Transverse colon (tissue), 4 donors: ENCODE measurements around the gene MTR. TPM values are rescaled to one million over a fixed set of nuclear protein-coding genes. Genes with fewer than 3 reads are reported as not detected.

Experiments
- DNase-seq: peaks from one replicate; pipeline ENCODE4 v3.0.0-alpha.2; 2019
- H3K27ac ChIP-seq, 4 donors: fragments of 200-600 bp; sonication (generic); 2 replicates each; pipeline ENCODE4 v1.5.1; 2016 to 2018; ENCODE audit warnings: inconsistent platforms in 4 of 4
- H3K27me3 ChIP-seq: fragments of 200-600 bp; sonication (generic); 2 replicates; pipeline ENCODE4 v1.5.1; 2017; ENCODE audit warnings: inconsistent platforms
- H3K36me3 ChIP-seq, 4 donors: fragments of 200-600 bp; sonication (generic); 2 replicates each; pipeline ENCODE4 v1.5.1; 2017 to 2019; ENCODE audit warnings: inconsistent platforms in 4 of 4
- H3K4me1 ChIP-seq, 4 donors: fragments of 200-600 bp; sonication (generic); 2 replicates each; pipeline ENCODE4 v1.5.1; 2017 to 2020; ENCODE audit warnings: inconsistent platforms in 4 of 4
- H3K4me3 ChIP-seq, 4 donors: fragments of 200-600 bp; sonication (generic); 1 replicate in 1 of 4; 2 replicates in 3 of 4; pipeline versions ENCODE4 v1.5.1 to v1.6.1; 2017 to 2019; ENCODE audit warnings: inconsistent platforms in 4 of 4
- H3K9me3 ChIP-seq, 2 donors: fragments of 200-600 bp; sonication (generic); 2 replicates each; pipeline ENCODE4 v1.5.1; 2017 to 2019; ENCODE audit warnings: inconsistent platforms in 2 of 2
- EP300 ChIP-seq: sonication (generic); formaldehyde crosslinking; IDR thresholded peaks from one replicate; pipeline ENCODE4 v1.6.1; 2017; ENCODE audit warnings: antibody characterized with exemption, low read depth
- POLR2A ChIP-seq: fragments of 450-650 bp; IDR thresholded peaks from one replicate; pipeline ENCODE4 v1.6.1; 2016; ENCODE audit warnings: antibody characterized with exemption, mild to moderate bottlenecking, moderate library complexity
- POLR2AphosphoS5 ChIP-seq, 3 donors: sonication (generic); formaldehyde crosslinking; IDR thresholded peaks; one replicate each; pipeline ENCODE4 v1.6.1; 2016; ENCODE audit warnings: antibody characterized with exemption in 3 of 3
- WGBS, 2 donors: methylation state at CpG; one replicate each; pipeline ENCODE4 v1.1.5; 2018; ENCODE audit warnings: low coverage in 1 of 2; 5-methylcytosine and 5-hydroxymethylcytosine counted together
- in situ Hi-C, 4 donors: fragments of 200-750 bp; cut with MboI; loops; one replicate each; pipeline versions ENCODE4 v1.15.0 to v1.15.1; 2017; ENCODE audit warnings: low sequenced_read_pairs in 3 of 4, low pct_ligation_motif_present in 1 of 4, low pct_unique_long_range_greater_than_20kb in 1 of 4
- intact Hi-C: fragments of 100-400 bp; cut with DNase I; formaldehyde crosslinking; loops from one replicate; pipeline ENCODE4 v1.15.1; 2023; ENCODE audit warnings: low total_unique reads
- total RNA-seq, 4 donors: library from RNA; depleted of rRNA; stranded (reverse); fragments of >200 nt; gene quantifications; one replicate each; pipeline ENCODE4 v1.1.0, GENCODE V29; 2016
- TF ChIP-seq, protein P1 (sequence below), 5 experiments: fragments of 200-600 bp in 3 of 5; fragments of 450-650 bp in 2 of 5; sonication (generic) in 3 of 5; IDR thresholded peaks; 1 replicate in 2 of 5; 2 replicates in 3 of 5; pipeline ENCODE4 v1.5.1; 2016 to 2017; ENCODE audit warnings: antibody characterized with exemption in 5 of 5, inconsistent platforms in 3 of 5, mild to moderate bottlenecking in 2 of 5, moderate library complexity in 1 of 5

Gene MTR
- total RNA-seq, 4 donors from 2014 or later: 10.1 to 18.4 (median 12.6) TPM

DNA sequence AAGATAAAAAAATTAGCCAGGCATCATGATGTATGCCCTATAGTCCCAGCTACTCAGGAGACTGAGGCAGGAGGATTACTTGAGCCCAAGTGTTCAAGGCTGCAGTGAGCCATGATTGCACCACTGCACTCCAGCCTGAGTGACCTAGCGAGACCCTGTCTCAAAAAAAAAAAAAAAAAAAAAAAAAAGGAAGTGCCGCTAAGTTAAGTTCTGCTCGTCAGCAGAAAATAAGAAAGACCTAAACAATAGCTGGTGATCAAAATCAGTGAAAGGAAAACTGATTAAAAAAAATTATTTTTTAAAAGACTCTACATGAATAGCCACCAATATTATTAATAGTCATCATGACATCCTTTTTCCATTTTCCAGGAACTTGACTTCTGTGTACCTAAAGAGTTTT is 44.2 kb upstream of the MTR start:
- no peak for TF ChIP-seq POLR2AphosphoS5 (IDR thresholded peaks at IDR 0.05)
- no peak for TF ChIP-seq EP300
- TF ChIP-seq, protein P1, sequence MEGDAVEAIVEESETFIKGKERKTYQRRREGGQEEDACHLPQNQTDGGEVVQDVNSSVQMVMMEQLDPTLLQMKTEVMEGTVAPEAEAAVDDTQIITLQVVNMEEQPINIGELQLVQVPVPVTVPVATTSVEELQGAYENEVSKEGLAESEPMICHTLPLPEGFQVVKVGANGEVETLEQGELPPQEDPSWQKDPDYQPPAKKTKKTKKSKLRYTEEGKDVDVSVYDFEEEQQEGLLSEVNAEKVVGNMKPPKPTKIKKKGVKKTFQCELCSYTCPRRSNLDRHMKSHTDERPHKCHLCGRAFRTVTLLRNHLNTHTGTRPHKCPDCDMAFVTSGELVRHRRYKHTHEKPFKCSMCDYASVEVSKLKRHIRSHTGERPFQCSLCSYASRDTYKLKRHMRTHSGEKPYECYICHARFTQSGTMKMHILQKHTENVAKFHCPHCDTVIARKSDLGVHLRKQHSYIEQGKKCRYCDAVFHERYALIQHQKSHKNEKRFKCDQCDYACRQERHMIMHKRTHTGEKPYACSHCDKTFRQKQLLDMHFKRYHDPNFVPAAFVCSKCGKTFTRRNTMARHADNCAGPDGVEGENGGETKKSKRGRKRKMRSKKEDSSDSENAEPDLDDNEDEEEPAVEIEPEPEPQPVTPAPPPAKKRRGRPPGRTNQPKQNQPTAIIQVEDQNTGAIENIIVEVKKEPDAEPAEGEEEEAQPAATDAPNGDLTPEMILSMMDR (IDR thresholded peaks at IDR 0.05): no peak
- TF ChIP-seq POLR2A: no peak
- no peaks in the 10 kb centered on the region for H3K4me1 ChIP-seq
- H3K4me3 ChIP-seq: no peak overlapping the region
- H3K27ac ChIP-seq: no peak overlapping the region
- WGBS, 2 donors: 68 to 78% methylated on average over 2 to 3 of the region's 3 CpGs
- no peaks in the 10 kb centered on the region for H3K36me3 ChIP-seq
- H3K9me3 ChIP-seq: no peaks in the 10 kb centered on the region
- in situ Hi-C loops (loop anchor here in 3 of 4 donors (10.0 to 25.0 kb wide), 3 partner anchors 114 to 811 kb away; no protein-coding TSS in a partner anchor), intact Hi-C loops (loop anchor here (10.0 kb wide), 1 partner anchor 814 kb away; no protein-coding TSS in a partner anchor)
- no peaks in the 10 kb centered on the region for H3K27me3 ChIP-seq
- DNase-seq: no peak

DNA sequence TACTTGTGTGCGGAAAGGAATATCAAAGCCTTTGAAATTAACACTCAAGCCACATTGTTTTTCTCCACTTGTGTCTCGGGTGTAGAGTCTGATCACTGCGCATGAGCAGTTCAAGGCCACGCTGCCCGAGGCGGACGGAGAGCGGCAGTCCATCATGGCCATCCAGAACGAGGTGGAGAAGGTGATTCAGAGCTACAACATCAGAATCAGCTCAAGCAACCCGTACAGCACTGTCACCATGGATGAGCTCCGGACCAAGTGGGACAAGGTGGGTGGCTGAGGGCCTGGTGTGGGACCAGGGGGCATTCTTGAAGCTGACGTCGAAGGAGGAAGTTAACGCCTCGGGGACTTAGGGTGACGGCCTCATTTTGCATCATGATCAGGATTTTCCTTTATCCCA is 43.7 kb upstream of the MTR start:
- WGBS, 2 donors: 89 to 91% methylated on average over 5 to 16 of the region's 16 CpGs

DNA sequence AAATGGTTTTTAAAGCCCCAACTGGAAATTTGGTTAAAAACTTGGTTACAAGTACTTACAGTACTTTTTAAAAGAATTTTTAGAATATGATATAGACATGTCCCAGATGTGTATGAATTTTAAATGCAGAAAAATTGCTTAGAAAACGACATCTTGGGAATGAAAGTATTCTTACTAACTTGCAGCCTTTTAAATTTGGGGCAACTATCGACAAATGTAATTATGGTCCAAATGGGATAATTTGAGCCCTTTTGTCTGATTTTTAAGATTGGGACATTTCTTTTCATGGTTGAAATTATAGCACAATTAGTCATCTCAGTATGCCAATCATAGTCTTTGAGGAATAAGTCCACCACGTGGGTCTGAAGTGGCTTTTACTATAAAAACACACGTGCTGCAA is 43.2 kb upstream of the MTR start:
- intact Hi-C loops: loop anchor here (10.0 kb wide), 1 partner anchor 813 kb away; no protein-coding TSS in a partner anchor
- Histone ChIP-seq H3K27me3 (no peaks in the 10 kb centered on the region), H3K9me3 (no peaks in the 10 kb centered on the region), H3K27ac (no peak overlapping the region), H3K4me3 (no peak overlapping the region), H3K4me1 (no peaks in the 10 kb centered on the region), H3K36me3 (no peaks in the 10 kb centered on the region)
- no peak for DNase-seq
- WGBS, 2 donors: 65 to 74% methylated on average over 3 to 4 of the region's 4 CpGs
- in situ Hi-C loops: loop anchor here in 3 of 4 donors (10.0 to 25.0 kb wide), 3 partner anchors 113 to 810 kb away; no protein-coding TSS in a partner anchor
- TF ChIP-seq POLR2AphosphoS5 (IDR thresholded peaks at IDR 0.05) (no peak), EP300 (no peak), POLR2A (no peak)
- TF ChIP-seq, protein P1 (IDR thresholded peaks at IDR 0.05): no peak

More for the DNA sequence above, 43.7 kb upstream of the MTR start:
- Histone ChIP-seq H3K4me3 (no peak overlapping the region), H3K36me3 (no peaks in the 10 kb centered on the region), H3K27me3 (no peaks in the 10 kb centered on the region), H3K9me3 (no peaks in the 10 kb centered on the region), H3K27ac (no peak overlapping the region), H3K4me1 (no peaks in the 10 kb centered on the region)
- intact Hi-C loops (loop anchor here (10.0 kb wide), 1 partner anchor 813 kb away; no protein-coding TSS in a partner anchor), in situ Hi-C loops (loop anchor here in 3 of 4 donors (10.0 to 25.0 kb wide), 3 partner anchors 113 to 811 kb away; no protein-coding TSS in a partner anchor)
- TF ChIP-seq POLR2AphosphoS5 (IDR thresholded peaks at IDR 0.05): no peak
- TF ChIP-seq, protein P1 (IDR thresholded peaks at IDR 0.05): no peak
- no peak for TF ChIP-seq EP300
- no peak for TF ChIP-seq POLR2A
- no peak for DNase-seq

DNA sequence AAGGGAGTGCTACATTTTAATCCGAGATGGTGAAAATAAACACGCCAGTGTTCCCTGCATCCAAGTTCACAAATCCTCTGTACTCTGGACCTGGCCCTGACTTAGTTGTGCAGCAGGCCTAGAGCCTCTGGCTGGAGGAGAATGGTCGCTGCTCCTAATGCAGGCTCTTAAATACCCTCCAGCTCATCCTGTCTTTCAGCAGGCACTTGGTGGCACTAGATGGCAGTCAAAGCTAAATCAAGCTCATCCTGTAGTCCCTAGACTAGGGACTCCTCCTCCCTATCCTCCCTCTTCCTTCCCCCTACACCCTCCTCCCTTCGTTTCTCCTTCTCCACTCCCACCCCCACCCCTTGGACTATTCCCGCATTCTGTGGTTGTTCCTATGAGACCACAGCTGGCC is 41.6 kb upstream of the MTR start:
- no peaks in the 10 kb centered on the region for H3K9me3 ChIP-seq
- no peak overlapping the region for H3K4me3 ChIP-seq
- in situ Hi-C loops: loop anchor here in 3 of 4 donors (10.0 to 25.0 kb wide), 3 partner anchors 111 to 809 kb away; no protein-coding TSS in a partner anchor
- TF ChIP-seq, protein P1 (IDR thresholded peaks at IDR 0.05): no peak
- TF ChIP-seq POLR2A: no peak
- TF ChIP-seq POLR2AphosphoS5 (IDR thresholded peaks at IDR 0.05): no peak
- TF ChIP-seq EP300: no peak
- WGBS, 2 donors: 52 to 53% methylated on average over 3 to 5 of the region's 5 CpGs
- no peaks in the 10 kb centered on the region for H3K4me1 ChIP-seq
- H3K36me3 ChIP-seq: no peaks in the 10 kb centered on the region
- no peak for DNase-seq
- H3K27me3 ChIP-seq: no peaks in the 10 kb centered on the region
- intact Hi-C loops: loop anchor here (10.0 kb wide), 1 partner anchor 811 kb away; no protein-coding TSS in a partner anchor
- H3K27ac ChIP-seq: no peak overlapping the region
